Measurements from ENCODE around the gene MAP4K5. TPM values are rescaled to one million over a fixed set of nuclear protein-coding genes. Genes with fewer than 3 reads are reported as not detected.

MAP4K5 gene
- total RNA-seq, 1 experiment from 2014 or later, result 42.8 TPM

DNA sequence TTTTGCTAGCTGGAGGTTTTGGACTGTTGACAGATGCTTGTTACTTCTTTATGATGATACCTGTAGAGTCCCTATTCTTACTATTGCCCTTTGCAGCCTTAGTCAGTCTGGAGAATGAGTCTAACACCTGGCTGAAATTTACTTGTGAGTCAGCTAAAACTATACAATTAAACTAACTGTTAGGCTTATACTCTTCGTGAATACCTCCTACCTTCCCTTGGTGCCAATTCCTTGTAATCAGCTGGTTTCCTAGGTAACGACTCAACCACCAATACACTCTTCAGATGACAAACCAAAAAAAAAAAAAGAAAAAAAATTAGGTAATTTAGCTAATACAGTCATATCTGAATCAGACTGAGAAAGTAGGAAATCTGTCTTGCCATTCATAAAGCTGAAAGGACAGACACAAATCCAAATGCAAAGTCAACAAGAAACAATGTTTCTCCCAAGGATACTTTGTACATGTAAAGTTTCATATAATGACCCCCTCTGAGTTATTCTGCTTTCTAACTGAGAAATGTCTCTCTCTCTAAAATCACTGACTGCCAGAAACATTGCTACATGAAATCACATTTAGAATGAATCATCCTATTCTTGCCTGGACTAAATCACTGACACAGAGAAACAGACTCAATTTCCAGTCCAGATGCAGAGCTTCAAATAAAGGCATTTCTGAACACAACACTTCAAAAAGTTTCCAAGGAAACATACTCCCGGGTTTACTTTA is 79.2 kb downstream of the MAP4K5 start:
- TF ChIP-seq ZNF671 (CRISPR knock-in tag; IDR thresholded peaks at IDR 0.05) (no peak), ZSCAN18 (CRISPR knock-in tag; IDR thresholded peaks at IDR 0.05) (no peak), OVOL2 (CRISPR knock-in tag; IDR thresholded peaks at IDR 0.05; ENCODE audit: borderline replicate concordance) (no peak), GTF2I (CRISPR knock-in tag; conservative IDR thresholded peaks at IDR 0.05) (no peak), ZBTB21 (CRISPR knock-in tag; IDR thresholded peaks at IDR 0.05; ENCODE audit: borderline replicate concordance) (no peak)
- TF ChIP-seq, protein P1, sequence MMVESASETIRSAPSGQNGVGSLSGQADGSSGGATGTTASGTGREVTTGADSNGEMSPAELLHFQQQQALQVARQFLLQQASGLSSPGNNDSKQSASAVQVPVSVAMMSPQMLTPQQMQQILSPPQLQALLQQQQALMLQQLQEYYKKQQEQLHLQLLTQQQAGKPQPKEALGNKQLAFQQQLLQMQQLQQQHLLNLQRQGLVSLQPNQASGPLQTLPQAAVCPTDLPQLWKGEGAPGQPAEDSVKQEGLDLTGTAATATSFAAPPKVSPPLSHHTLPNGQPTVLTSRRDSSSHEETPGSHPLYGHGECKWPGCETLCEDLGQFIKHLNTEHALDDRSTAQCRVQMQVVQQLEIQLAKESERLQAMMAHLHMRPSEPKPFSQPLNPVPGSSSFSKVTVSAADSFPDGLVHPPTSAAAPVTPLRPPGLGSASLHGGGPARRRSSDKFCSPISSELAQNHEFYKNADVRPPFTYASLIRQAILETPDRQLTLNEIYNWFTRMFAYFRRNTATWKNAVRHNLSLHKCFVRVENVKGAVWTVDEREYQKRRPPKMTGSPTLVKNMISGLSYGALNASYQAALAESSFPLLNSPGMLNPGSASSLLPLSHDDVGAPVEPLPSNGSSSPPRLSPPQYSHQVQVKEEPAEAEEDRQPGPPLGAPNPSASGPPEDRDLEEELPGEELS (CRISPR knock-in tag; IDR thresholded peaks at IDR 0.05), result no peak
- TF ChIP-seq, protein P2, sequence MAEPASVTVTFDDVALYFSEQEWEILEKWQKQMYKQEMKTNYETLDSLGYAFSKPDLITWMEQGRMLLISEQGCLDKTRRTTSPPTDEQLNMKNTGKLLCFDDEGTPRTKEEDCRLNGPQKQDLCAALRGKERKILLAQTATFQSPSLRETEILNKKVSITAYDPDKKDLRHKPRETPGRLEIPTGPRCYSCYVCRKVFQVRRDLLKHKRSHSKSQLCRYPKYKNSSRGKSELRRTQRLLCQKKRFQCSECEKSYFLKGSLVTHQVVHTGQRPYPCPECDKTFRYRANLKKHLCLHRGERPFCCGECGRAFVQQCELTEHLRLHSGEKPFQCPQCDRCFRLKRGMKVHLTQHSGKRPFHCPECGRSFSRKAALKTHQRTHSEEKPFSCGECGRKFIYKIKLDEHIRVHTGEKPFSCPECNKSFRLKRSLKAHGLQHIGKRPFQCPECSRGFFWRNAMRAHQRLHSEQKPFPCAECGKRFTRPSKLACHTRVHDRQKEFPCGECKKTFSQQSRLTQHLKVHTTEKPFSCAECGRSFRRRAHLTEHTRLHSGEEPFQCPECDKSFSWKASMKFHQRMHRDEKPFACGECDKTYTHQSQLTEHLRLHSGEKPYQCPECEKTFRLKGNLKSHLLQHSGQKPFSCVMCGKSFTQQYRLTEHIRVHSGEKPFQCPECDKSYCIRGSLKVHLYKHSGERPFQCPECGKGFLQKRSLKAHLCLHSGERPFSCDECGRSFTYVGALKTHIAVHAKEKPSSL (CRISPR knock-in tag; conservative IDR thresholded peaks at IDR 0.05), result no peak
- TF ChIP-seq, protein P3, sequence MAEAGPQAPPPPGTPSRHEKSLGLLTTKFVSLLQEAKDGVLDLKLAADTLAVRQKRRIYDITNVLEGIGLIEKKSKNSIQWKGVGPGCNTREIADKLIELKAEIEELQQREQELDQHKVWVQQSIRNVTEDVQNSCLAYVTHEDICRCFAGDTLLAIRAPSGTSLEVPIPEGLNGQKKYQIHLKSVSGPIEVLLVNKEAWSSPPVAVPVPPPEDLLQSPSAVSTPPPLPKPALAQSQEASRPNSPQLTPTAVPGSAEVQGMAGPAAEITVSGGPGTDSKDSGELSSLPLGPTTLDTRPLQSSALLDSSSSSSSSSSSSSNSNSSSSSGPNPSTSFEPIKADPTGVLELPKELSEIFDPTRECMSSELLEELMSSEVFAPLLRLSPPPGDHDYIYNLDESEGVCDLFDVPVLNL (CRISPR knock-in tag; IDR thresholded peaks at IDR 0.05; ENCODE audit: borderline replicate concordance, low read depth), result no peak
- no peaks in the 10 kb centered on the region for H3K27me3 Mint-ChIP-seq (ENCODE audit: low read depth)
- ChIA-PET CTCF (no interaction called here), POLR2A (no interaction called here)
- DNase-seq (ENCODE audit: low spot score) (no peak), ATAC-seq (no peak)
- peaks cover 5% of the 10 kb centered on the region for H3K4me1 Mint-ChIP-seq
- H3K27ac Mint-ChIP-seq, result no peak overlapping the region
- H3K4me3 Mint-ChIP-seq, result no peak overlapping the region
- H3K36me3 Mint-ChIP-seq, result peaks cover 36% of the 10 kb centered on the region
- H3K9me3 Mint-ChIP-seq, result peaks cover 12% of the 10 kb centered on the region

DNA sequence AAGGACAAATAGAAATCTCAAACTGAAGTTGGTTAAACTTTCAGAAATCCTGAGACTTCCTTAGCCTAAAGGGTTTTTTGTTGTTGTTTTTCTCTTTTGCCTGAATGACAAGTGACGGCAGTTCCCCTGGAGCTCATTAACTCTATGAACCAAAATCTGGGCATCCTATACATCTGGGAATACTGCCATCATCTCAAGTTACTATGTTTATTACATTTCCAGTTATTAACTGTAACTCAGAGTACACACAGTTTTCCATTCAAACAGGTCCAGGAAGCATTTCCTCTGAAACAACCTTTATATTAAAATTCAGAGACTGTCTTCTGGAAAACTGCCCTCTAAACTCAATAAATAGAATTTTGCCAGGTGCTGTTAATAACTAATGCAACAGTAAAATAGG is 80.1 kb downstream of the MAP4K5 start:
- ChIA-PET POLR2A (no interaction called here), CTCF (no interaction called here)
- Mint-ChIP-seq H3K9me3 (peaks cover 12% of the 10 kb centered on the region), H3K4me3 (no peak overlapping the region), H3K27ac (no peak overlapping the region), H3K36me3 (peaks cover 41% of the 10 kb centered on the region), H3K27me3 (ENCODE audit: low read depth) (no peaks in the 10 kb centered on the region), H3K4me1 (peaks cover 5% of the 10 kb centered on the region)
- DNase-seq (ENCODE audit: low spot score), result no peak
- ATAC-seq, result no peak
- TF ChIP-seq ZNF138 (CRISPR knock-in tag; conservative IDR thresholded peaks at IDR 0.05) (no peak), HMGA2 (CRISPR knock-in tag; IDR thresholded peaks at IDR 0.05) (no peak), ATF2 (CRISPR knock-in tag; IDR thresholded peaks at IDR 0.05; ENCODE audit: borderline replicate concordance, low read depth) (no peak), ZNF121 (CRISPR knock-in tag; IDR thresholded peaks at IDR 0.05) (no peak), ZNF512 (CRISPR knock-in tag; IDR thresholded peaks at IDR 0.05; ENCODE audit: borderline replicate concordance) (no peak), ZNF281 (CRISPR knock-in tag; IDR thresholded peaks at IDR 0.05) (no peak), ZNF232 (CRISPR knock-in tag; IDR thresholded peaks at IDR 0.05) (no peak)
- TF ChIP-seq, protein P4, sequence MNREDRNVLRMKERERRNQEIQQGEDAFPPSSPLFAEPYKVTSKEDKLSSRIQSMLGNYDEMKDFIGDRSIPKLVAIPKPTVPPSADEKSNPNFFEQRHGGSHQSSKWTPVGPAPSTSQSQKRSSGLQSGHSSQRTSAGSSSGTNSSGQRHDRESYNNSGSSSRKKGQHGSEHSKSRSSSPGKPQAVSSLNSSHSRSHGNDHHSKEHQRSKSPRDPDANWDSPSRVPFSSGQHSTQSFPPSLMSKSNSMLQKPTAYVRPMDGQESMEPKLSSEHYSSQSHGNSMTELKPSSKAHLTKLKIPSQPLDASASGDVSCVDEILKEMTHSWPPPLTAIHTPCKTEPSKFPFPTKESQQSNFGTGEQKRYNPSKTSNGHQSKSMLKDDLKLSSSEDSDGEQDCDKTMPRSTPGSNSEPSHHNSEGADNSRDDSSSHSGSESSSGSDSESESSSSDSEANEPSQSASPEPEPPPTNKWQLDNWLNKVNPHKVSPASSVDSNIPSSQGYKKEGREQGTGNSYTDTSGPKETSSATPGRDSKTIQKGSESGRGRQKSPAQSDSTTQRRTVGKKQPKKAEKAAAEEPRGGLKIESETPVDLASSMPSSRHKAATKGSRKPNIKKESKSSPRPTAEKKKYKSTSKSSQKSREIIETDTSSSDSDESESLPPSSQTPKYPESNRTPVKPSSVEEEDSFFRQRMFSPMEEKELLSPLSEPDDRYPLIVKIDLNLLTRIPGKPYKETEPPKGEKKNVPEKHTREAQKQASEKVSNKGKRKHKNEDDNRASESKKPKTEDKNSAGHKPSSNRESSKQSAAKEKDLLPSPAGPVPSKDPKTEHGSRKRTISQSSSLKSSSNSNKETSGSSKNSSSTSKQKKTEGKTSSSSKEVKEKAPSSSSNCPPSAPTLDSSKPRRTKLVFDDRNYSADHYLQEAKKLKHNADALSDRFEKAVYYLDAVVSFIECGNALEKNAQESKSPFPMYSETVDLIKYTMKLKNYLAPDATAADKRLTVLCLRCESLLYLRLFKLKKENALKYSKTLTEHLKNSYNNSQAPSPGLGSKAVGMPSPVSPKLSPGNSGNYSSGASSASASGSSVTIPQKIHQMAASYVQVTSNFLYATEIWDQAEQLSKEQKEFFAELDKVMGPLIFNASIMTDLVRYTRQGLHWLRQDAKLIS (CRISPR knock-in tag; IDR thresholded peaks at IDR 0.05; ENCODE audit: borderline replicate concordance), result no peak
